ENCODE measurements around the gene MNAT1. TPM values are rescaled to one million over a fixed set of nuclear protein-coding genes. Genes with fewer than 3 reads are reported as not detected.

MNAT1 gene
- polyA plus RNA-seq, 3 donors: 4.1 to 5.8 (median 4.5) TPM

DNA sequence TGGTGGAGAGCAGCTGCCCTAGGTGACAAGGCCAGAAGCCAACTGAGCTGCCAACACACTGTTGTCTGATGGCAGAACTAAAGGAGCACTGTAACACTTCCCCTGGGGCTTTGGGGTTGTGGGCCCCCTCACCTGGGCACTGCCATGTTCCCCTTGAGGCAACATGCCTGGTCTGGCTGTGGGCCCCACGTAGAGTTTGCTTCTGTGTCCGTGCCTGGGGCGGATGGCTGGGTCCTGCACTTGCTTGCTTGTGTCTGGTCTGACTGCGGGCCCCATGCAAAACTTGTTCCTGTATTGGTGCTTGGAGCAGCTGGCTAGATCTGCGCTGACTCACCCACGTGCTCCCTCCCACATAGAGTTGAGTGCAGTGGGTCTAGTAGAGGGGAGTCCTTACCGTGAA lies 78.4 kb downstream of the MNAT1 start:
- Histone ChIP-seq H4K20me1 (ENCODE audit: insufficient read depth, low read length) (no peaks in the 10 kb centered on the region), H3K4me2 (replicated peaks; ENCODE audit: extremely low read depth, low read length, poor library complexity, severe bottlenecking) (no peak overlapping the region), H3K9ac (ENCODE audit: insufficient read depth, low read length, poor library complexity, severe bottlenecking) (no peak overlapping the region), H3K4me3 (replicated peaks in 1 of 3; ENCODE audit: low read depth in 2 of 3, low read length in 3 of 3) (no peak overlapping the region), H3K4me1 (ENCODE audit: control insufficient read depth in 1 of 2, insufficient read depth in 2 of 2, low read length in 2 of 2) (no peaks in the 10 kb centered on the region), H3K36me3 (replicated peaks in 1 of 2; ENCODE audit: control insufficient read depth in 1 of 2, insufficient read depth in 2 of 2, low read length in 2 of 2) (peaks cover 8 to 14% of the 10 kb centered on the region in 2 donors), H3K9me3 (replicated peaks in 1 of 2; ENCODE audit: control insufficient read depth in 1 of 2, insufficient read depth in 1 of 2, low read length in 2 of 2) (no peaks in the 10 kb centered on the region), H2AFZ (ENCODE audit: insufficient read depth, low read depth, low read length, poor library complexity, severe bottlenecking) (no peak overlapping the region), H3K27me3 (ENCODE audit: control insufficient read depth in 2 of 2, insufficient read depth in 2 of 2, low read length in 2 of 2) (no peaks in the 10 kb centered on the region), H3K79me2 (ENCODE audit: insufficient read depth, low read length) (no peaks in the 10 kb centered on the region), H3K27ac (ENCODE audit: low read depth in 1 of 2, low read length in 2 of 2) (no peak overlapping the region)
- no peaks in the 10 kb centered on the region for H3K9me3 Mint-ChIP-seq
- H3K27ac Mint-ChIP-seq: no peak overlapping the region
- intact Hi-C loops (cut with micrococcal nuclease): no loop called here
- TF ChIP-seq, protein P1, sequence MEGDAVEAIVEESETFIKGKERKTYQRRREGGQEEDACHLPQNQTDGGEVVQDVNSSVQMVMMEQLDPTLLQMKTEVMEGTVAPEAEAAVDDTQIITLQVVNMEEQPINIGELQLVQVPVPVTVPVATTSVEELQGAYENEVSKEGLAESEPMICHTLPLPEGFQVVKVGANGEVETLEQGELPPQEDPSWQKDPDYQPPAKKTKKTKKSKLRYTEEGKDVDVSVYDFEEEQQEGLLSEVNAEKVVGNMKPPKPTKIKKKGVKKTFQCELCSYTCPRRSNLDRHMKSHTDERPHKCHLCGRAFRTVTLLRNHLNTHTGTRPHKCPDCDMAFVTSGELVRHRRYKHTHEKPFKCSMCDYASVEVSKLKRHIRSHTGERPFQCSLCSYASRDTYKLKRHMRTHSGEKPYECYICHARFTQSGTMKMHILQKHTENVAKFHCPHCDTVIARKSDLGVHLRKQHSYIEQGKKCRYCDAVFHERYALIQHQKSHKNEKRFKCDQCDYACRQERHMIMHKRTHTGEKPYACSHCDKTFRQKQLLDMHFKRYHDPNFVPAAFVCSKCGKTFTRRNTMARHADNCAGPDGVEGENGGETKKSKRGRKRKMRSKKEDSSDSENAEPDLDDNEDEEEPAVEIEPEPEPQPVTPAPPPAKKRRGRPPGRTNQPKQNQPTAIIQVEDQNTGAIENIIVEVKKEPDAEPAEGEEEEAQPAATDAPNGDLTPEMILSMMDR (IDR thresholded peaks at IDR 0.05): no peak
- no peak overlapping the region for H3K4me3 Mint-ChIP-seq
- DNase-seq: no peak
- H3K4me1 Mint-ChIP-seq: no peaks in the 10 kb centered on the region
- WGBS (ENCODE audit: insufficient coverage): 100% methylated on average over 2 of the region's 7 CpGs
- no peaks in the 10 kb centered on the region for H3K27me3 Mint-ChIP-seq (ENCODE audit: low read depth in 3 of 3)
- peaks cover 24 to 29% of the 10 kb centered on the region in 2 donors for H3K36me3 Mint-ChIP-seq

DNA sequence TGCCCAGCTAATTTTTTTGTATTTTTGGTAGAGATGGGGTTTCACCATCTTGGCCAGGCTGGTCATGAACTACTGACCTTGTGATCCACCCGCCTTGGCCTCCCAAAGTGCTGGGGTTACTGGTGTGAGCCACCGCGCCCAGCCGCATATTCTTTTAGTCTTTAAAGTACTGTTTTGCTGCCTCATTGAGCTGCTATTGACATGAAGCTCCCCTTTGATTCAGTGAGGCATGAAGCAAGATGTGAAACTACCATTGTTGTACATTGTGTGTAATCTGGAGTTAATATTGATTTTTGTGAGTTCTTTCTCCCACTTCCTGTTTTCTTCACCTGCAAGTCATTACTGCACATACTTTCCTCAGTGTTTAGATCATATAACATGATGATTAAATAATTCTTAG lies 80.8 kb downstream of the MNAT1 start:
- H3K36me3 ChIP-seq (replicated peaks in 1 of 2; ENCODE audit: control insufficient read depth in 1 of 2, insufficient read depth in 2 of 2, low read length in 2 of 2): peaks cover 8 to 14% of the 10 kb centered on the region in 2 donors
- H3K9me3 Mint-ChIP-seq: no peaks in the 10 kb centered on the region

More for the DNA sequence above, 80.8 kb downstream of the MNAT1 start:
- H3K4me1 Mint-ChIP-seq: no peaks in the 10 kb centered on the region
- Histone ChIP-seq H3K4me2 (replicated peaks; ENCODE audit: extremely low read depth, low read length, poor library complexity, severe bottlenecking) (no peak overlapping the region), H3K79me2 (ENCODE audit: insufficient read depth, low read length) (no peaks in the 10 kb centered on the region), H2AFZ (ENCODE audit: insufficient read depth, low read depth, low read length, poor library complexity, severe bottlenecking) (no peak overlapping the region), H3K9ac (ENCODE audit: insufficient read depth, low read length, poor library complexity, severe bottlenecking) (no peak overlapping the region), H4K20me1 (ENCODE audit: insufficient read depth, low read length) (no peaks in the 10 kb centered on the region), H3K9me3 (replicated peaks in 1 of 2; ENCODE audit: control insufficient read depth in 1 of 2, insufficient read depth in 1 of 2, low read length in 2 of 2) (no peaks in the 10 kb centered on the region), H3K4me3 (replicated peaks in 1 of 3; ENCODE audit: low read depth in 2 of 3, low read length in 3 of 3) (no peak overlapping the region), H3K27ac (ENCODE audit: low read depth in 1 of 2, low read length in 2 of 2) (no peak overlapping the region), H3K27me3 (ENCODE audit: control insufficient read depth in 2 of 2, insufficient read depth in 2 of 2, low read length in 2 of 2) (no peaks in the 10 kb centered on the region), H3K4me1 (ENCODE audit: control insufficient read depth in 1 of 2, insufficient read depth in 2 of 2, low read length in 2 of 2) (no peaks in the 10 kb centered on the region)
- H3K36me3 Mint-ChIP-seq: peaks cover 20 to 28% of the 10 kb centered on the region in 2 donors
- TF ChIP-seq, protein P1 (IDR thresholded peaks at IDR 0.05): no peak
- 83% methylated on average over 3 of the region's 4 CpGs for WGBS (ENCODE audit: insufficient coverage)
- no peak overlapping the region for H3K4me3 Mint-ChIP-seq
- no peak for DNase-seq
- intact Hi-C loops (cut with micrococcal nuclease): no loop called here
- no peaks in the 10 kb centered on the region for H3K27me3 Mint-ChIP-seq (ENCODE audit: low read depth in 3 of 3)
- H3K27ac Mint-ChIP-seq: no peak overlapping the region

Measured in CD14-positive monocyte (primary cell).